ENCODE data around the gene TMEM95.
A peak's percentile ranks its signal among the peaks of the same experiment; 100 is the strongest.
"Not testable (repeated sequence)": the region's sequence is repeated elsewhere in the genome, so short reads cannot be mapped to it uniquely, and the experiment has no call there.

Gene TMEM95

GRCh38 chr17:7346761-7347614 is 8.0 kb upstream of the TMEM95 start:
- DNase-seq (ENCODE audit: low spot score) = no peak

- DNase-seq (ENCODE audit: low spot score) = no peak
Measured at GRCh38 chr17:7347630-7348477, 7.1 kb upstream of the TMEM95 start.

GRCh38 chr17:7348478-7349242 is 6.3 kb upstream of the TMEM95 start:
- DNase-seq (ENCODE audit: low spot score) = no peak

- DNase-seq (ENCODE audit: low spot score) = peak; percentile 75
Measured at GRCh38 chr17:7351665-7352502, 3.1 kb upstream of the TMEM95 start, which contains the start of gene KCTD11. KCTD11 (plus strand) TSS chr17:7352162.

- no peak for DNase-seq (ENCODE audit: low spot score)
Measured at GRCh38 chr17:7352503-7352889, 2.5 kb upstream of the TMEM95 start.

GRCh38 chr17:7352910-7353635 is 1.9 kb upstream of the TMEM95 start:
- no peak for DNase-seq (ENCODE audit: low spot score)

- DNase-seq (ENCODE audit: low spot score) = no peak
Measured at GRCh38 chr17:7354262-7354843, 603 bp upstream of the TMEM95 start.

GRCh38 chr17:7355573-7355972 is 617 bp downstream of the TMEM95 start:
- no peak for DNase-seq (ENCODE audit: low spot score)

- DNase-seq (ENCODE audit: low spot score) = peak; percentile 53
Measured at GRCh38 chr17:7356072-7356549, 1.2 kb downstream of the TMEM95 start.

- DNase-seq (ENCODE audit: low spot score) = no peak
Measured at GRCh38 chr17:7356756-7357155, 1.8 kb downstream of the TMEM95 start.

GRCh38 chr17:7357381-7357780 is 2.4 kb downstream of the TMEM95 start:
- DNase-seq (ENCODE audit: low spot score) = no peak

- no peak for DNase-seq (ENCODE audit: low spot score)
Measured at GRCh38 chr17:7361906-7362305, 7.0 kb downstream of the TMEM95 start.

- no peak for DNase-seq (ENCODE audit: low spot score)
Measured at GRCh38 chr17:7363311-7363710, 8.4 kb downstream of the TMEM95 start.

GRCh38 chr17:7365963-7366362 is 11.0 kb downstream of the TMEM95 start:
- DNase-seq (ENCODE audit: low spot score) = not testable (repeated sequence)

- no peak for DNase-seq (ENCODE audit: low spot score)
Measured at GRCh38 chr17:7367083-7367482, 12.1 kb downstream of the TMEM95 start.

- DNase-seq (ENCODE audit: low spot score) = no peak
Measured at GRCh38 chr17:7367918-7368598, 13.1 kb downstream of the TMEM95 start.

- DNase-seq (ENCODE audit: low spot score) = not testable (repeated sequence)
Measured at GRCh38 chr17:7368599-7368994, 13.6 kb downstream of the TMEM95 start.

GRCh38 chr17:7369825-7370224 is 14.9 kb downstream of the TMEM95 start:
- no peak for DNase-seq (ENCODE audit: low spot score)

- no peak for DNase-seq (ENCODE audit: low spot score)
Measured at GRCh38 chr17:7370853-7371252, 15.9 kb downstream of the TMEM95 start.

- no peak for DNase-seq (ENCODE audit: low spot score)
Measured at GRCh38 chr17:7374353-7374752, 19.4 kb downstream of the TMEM95 start.
